GM23248 (cell line): Measurements from ENCODE around the gene TMEM14C.

ENCODE experiments used
- EZH2 ChIP-seq: fragments of 200-600 bp; sonication (generic); IDR thresholded peaks from 2 replicates; pipeline ENCODE4 v1.6.1; 2018; ENCODE audit warnings: antibody characterized with exemption, mild to moderate bottlenecking; ENCODE audit not compliant: insufficient read depth, poor library complexity, severe bottlenecking
- EZH2phosphoT487 ChIP-seq: fragments of 200-600 bp; sonication (generic); IDR thresholded peaks from 2 replicates; pipeline ENCODE4 v1.6.1; 2018; ENCODE audit warnings: antibody characterized with exemption, moderate library complexity, mild to moderate bottlenecking, low read depth; ENCODE audit not compliant: insufficient read depth

DNA sequence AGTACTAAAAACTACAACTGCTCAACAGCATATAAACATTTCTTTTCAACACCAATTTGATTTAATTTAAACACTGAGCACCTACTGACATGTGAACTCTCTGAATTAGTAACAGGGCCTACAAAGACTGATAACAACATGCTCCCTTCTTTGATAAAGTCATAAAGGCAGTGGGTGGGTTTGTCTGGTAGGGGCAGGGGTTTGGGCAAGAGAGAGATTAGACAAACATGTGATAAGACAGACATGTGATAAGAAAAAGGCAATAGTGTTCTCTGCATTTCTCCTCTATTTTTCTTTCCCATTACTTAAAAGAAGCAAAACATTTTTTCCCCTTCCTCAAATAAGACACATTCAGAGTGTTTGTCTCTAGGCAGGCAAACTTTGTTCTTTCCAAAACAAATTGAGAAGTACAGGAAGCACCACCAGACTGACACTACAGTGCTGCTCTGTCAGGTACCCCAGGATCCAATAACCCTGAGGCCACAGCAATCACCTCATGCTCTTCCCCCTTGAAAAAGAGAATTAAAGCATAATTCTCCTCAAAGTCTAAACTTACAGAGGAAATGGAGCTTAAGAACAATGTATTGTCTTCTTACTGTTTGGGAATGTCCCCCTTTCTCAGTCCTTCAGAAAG is 40.4 kb upstream of the TMEM14C start:
- TF ChIP-seq EZH2, result no peak
- TF ChIP-seq EZH2phosphoT487, result no peak
